ENCODE results near the gene ESRRG.

GRCh38 chr1:216750031-216750627, 26.9 kb upstream of the ESRRG start:
- TF ChIP-seq POLR2AphosphoS5 (IDR thresholded peaks at IDR 0.05; ENCODE audit: borderline replicate concordance, low read depth, low read length) (no peak), EZH2 (IDR thresholded peaks at IDR 0.05) (no peak), FOXP2 (optimal IDR thresholded peaks at IDR 0.05; ENCODE audit: control extremely low read depth, extremely low read length, insufficient read depth) (no peak)
